PFSK-1 (cell line): Measurements from ENCODE around the gene SLC2A10.

Source experiments
- FOXP2 ChIP-seq: optimal IDR thresholded peaks from 2 replicates; pipeline ENCODE3; 2011; ENCODE audit warnings: borderline replicate concordance, control low read depth, inconsistent platforms; ENCODE audit not compliant: insufficient read depth; ENCODE audit errors: extremely low read length, extremely low read depth
- POLR2AphosphoS5 ChIP-seq: IDR thresholded peaks from 2 replicates; pipeline ENCODE4 v1.6.1; 2012; ENCODE audit warnings: low read depth, mild to moderate bottlenecking, control low read depth, low read length, moderate library complexity
- REST ChIP-seq, 2 experiments: IDR thresholded peaks; 2 replicates each; pipeline versions ENCODE4 v1.6.1 to v1.8.0; 2011 to 2012; ENCODE audit warnings: low read depth in 2 of 2, low read length in 2 of 2, control low read depth in 1 of 2, inconsistent platforms in 1 of 2, mild to moderate bottlenecking in 1 of 2, moderate library complexity in 1 of 2; ENCODE audit not compliant: insufficient read depth in 1 of 2
- SIN3A ChIP-seq: IDR thresholded peaks from 2 replicates; pipeline ENCODE4 v1.6.1; 2012; ENCODE audit warnings: mild to moderate bottlenecking, low read length, moderate library complexity, borderline replicate concordance; ENCODE audit not compliant: insufficient read depth
- TAF1 ChIP-seq: IDR thresholded peaks from 2 replicates; pipeline ENCODE4 v1.6.1; 2012; ENCODE audit warnings: low read length, control low read depth, borderline replicate concordance; ENCODE audit not compliant: insufficient read depth

The SLC2A10 gene

DNA sequence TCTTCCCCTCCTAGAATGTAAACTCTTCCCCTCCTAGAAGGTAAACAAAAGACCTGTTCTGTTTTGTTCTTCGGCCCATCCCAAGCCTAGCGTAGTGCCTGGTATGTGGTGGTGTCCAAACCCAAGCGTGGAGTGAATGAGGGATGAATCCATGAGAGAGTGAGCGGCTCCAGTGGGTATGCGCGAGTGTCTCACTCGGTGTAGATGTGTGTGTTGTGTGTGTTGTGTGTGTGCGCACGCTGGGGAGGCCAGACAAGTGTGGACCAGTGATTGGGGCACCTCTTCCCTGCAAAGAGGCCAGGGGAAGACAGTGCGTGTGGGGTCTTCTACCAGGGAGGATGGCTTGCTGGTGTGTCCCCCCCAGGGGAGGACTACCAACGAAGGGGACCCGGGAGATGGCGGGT is 392 bp upstream of the SLC2A10 start:
- TF ChIP-seq POLR2AphosphoS5 = no peak
- no peak for TF ChIP-seq FOXP2
- no peak for TF ChIP-seq TAF1
- no peak for TF ChIP-seq REST (IDR thresholded peaks at IDR 0.05; ENCODE audit: insufficient read depth in 1 of 2, low read depth in 2 of 2, low read length in 2 of 2)
- TF ChIP-seq SIN3A = no peak

- TF ChIP-seq TAF1 (no peak), REST (IDR thresholded peaks at IDR 0.05; ENCODE audit: insufficient read depth in 1 of 2, low read depth in 2 of 2, low read length in 2 of 2) (no peak), SIN3A (no peak), POLR2AphosphoS5 (no peak), FOXP2 (no peak)
These were observed 884 bp downstream of the SLC2A10 start for GRCh38 chr20:46710153-46710913.

DNA sequence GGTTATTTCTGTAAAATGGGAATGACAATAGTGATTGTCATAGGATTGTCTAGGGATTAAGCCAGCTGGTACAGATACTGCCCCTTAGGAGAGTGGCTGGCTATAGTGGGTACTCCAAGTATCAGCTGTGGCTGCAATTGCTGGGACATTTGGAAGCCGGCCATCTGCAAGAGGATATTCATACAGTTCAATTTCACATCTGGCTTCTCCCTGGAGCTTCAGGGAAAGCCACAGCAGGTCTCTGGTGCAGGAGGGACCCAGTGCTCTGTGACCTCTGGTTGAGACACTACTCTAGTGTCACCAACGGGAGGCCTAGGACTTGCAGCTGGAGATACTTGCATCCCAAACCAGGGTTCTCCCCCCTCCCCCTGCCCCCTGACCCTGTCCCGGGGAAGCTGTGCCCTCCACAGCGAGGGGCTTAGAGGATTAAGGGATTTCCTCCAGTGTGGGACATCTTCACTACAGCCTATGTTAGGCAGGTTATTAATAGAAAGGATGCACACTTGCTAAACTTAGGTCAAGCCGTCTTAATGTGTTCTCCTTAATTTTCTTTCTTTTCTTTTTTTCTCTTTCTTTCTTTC is 2.7 kb downstream of the SLC2A10 start:
- TF ChIP-seq SIN3A = no peak
- no peak for TF ChIP-seq REST (IDR thresholded peaks at IDR 0.05; ENCODE audit: insufficient read depth in 1 of 2, low read depth in 2 of 2, low read length in 2 of 2)
- TF ChIP-seq FOXP2 = no peak
- TF ChIP-seq TAF1 = no peak
- no peak for TF ChIP-seq POLR2AphosphoS5

DNA sequence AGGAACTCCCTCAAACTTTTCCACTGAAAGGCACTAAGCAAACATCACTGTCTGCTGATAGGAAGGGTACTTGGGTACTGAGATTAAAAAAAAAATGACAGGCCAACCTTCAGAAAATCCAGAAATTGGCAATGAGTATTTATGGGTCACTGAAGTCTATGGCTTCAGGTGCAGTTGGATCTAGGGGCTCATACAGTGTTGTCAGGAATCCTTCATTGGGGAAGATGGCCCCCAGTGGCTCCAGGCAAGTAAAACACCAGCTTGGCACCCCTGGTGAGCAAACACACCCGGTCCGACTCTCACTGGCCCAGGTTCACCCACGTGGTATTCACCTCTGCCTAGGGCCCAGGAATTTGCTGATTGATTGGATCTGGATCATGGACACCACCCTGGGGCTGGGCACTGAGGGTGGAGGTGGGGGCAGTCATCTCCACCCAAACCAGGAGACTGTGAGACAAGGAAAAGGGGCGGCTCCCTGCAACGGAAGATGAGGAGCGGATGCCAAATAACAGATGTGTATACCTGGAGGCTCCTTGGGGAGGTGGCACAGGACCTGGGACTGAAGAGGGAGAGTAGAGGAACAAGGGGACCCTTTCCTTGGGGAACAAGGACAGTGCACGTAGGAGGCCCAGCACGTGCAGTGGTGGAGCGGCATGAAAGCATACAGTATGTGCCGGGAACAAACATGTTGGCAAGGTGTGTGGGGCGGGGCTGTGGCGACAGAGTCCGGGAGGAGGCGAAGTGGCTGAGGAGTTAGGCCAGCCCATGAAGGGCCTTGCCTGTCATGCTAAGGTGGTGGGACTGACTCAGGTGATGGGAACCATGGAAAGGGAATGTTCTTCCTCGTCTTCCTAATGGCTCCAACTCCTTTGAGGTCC is 4.7 kb downstream of the SLC2A10 start:
- no peak for TF ChIP-seq POLR2AphosphoS5
- no peak for TF ChIP-seq SIN3A
- no peak for TF ChIP-seq TAF1
- no peak for TF ChIP-seq REST (IDR thresholded peaks at IDR 0.05; ENCODE audit: insufficient read depth in 1 of 2, low read depth in 2 of 2, low read length in 2 of 2)
- TF ChIP-seq FOXP2 = no peak
